Omental fat pad (tissue), 4 donors: ENCODE results near the gene ZNF592. TPM values are rescaled to one million over a fixed set of nuclear protein-coding genes. Genes with fewer than 3 reads are reported as not detected.
A peak's percentile ranks its signal among the peaks of the same experiment; 100 is the strongest.
"Not testable (repeated sequence)": the region's sequence is repeated elsewhere in the genome, so short reads cannot be mapped to it uniquely, and the experiment has no call there.

Experiments
- ATAC-seq: fragments of 150-250 bp; one replicate; pipeline ENCODE4 v1.9.1; 2016; ENCODE audit warnings: mild to moderate bottlenecking, moderate library complexity; ENCODE audit not compliant: low FRiP score
- DNase-seq: peaks from one replicate; pipeline ENCODE4 v3.0.0-alpha.2; 2019; ENCODE audit warnings: low spot score
- CTCF ChIP-seq, 3 donors: fragments of 450-650 bp; IDR thresholded peaks; one replicate each; pipeline ENCODE4 v1.5.1; 2016 to 2017; ENCODE audit warnings: antibody characterized with exemption in 3 of 3, mild to moderate bottlenecking in 3 of 3, moderate library complexity in 2 of 3
- total RNA-seq, 4 donors: library from RNA; depleted of rRNA; stranded (reverse); fragments of >200 nt; gene quantifications; one replicate each; pipeline ENCODE4 v1.1.0, GENCODE V29; 2016

Gene ZNF592
- total RNA-seq, 4 donors from 2014 or later: 13.7 to 22.8 (median 20.0) TPM

- TF ChIP-seq CTCF (IDR thresholded peaks at IDR 0.05): no peak
- ATAC-seq: peak; percentile 52
- DNase-seq: no peak
These were observed 91.9 kb downstream of the ZNF592 start for GRCh38 chr15:84840255-84840654.

- ATAC-seq (peak; percentile 52), DNase-seq (no peak)
- TF ChIP-seq CTCF (IDR thresholded peaks at IDR 0.05): no peak
These were observed 92.5 kb downstream of the ZNF592 start for GRCh38 chr15:84840741-84841429.

GRCh38 chr15:84842781-84843180 lies 94.4 kb downstream of the ZNF592 start:
- DNase-seq (no peak), ATAC-seq (no peak)
- TF ChIP-seq CTCF (IDR thresholded peaks at IDR 0.05): no peak

GRCh38 chr15:84844964-84845363 lies 96.6 kb downstream of the ZNF592 start:
- no peak for TF ChIP-seq CTCF (IDR thresholded peaks at IDR 0.05)
- ATAC-seq: no peak
- DNase-seq: no peak

- not testable (repeated sequence) for ATAC-seq
- peak; percentile 59 for DNase-seq
These were observed 97.2 kb downstream of the ZNF592 start for GRCh38 chr15:84845631-84846030.

GRCh38 chr15:84846269-84846668 lies 97.9 kb downstream of the ZNF592 start:
- no peak for TF ChIP-seq CTCF (IDR thresholded peaks at IDR 0.05)
- ATAC-seq (no peak), DNase-seq (no peak)

GRCh38 chr15:84847382-84847781 lies 99.0 kb downstream of the ZNF592 start:
- no peak for DNase-seq
- no peak for TF ChIP-seq CTCF (IDR thresholded peaks at IDR 0.05)
- no peak for ATAC-seq
